ENCODE data around the gene TTLL6. TPM values are rescaled to one million over a fixed set of nuclear protein-coding genes. Genes with fewer than 3 reads are reported as not detected.

Gene TTLL6
- total RNA-seq, 4 donors from 2014 or later, result not detected

GRCh38 chr17:48760411-48760810 is 56.6 kb downstream of the TTLL6 start:
- intact Hi-C loops (cut with DNase I; ENCODE audit: low total_unique reads), result no loop called here
- no peak for TF ChIP-seq POLR2A (IDR thresholded peaks at IDR 0.05)
- TF ChIP-seq, protein P1, sequence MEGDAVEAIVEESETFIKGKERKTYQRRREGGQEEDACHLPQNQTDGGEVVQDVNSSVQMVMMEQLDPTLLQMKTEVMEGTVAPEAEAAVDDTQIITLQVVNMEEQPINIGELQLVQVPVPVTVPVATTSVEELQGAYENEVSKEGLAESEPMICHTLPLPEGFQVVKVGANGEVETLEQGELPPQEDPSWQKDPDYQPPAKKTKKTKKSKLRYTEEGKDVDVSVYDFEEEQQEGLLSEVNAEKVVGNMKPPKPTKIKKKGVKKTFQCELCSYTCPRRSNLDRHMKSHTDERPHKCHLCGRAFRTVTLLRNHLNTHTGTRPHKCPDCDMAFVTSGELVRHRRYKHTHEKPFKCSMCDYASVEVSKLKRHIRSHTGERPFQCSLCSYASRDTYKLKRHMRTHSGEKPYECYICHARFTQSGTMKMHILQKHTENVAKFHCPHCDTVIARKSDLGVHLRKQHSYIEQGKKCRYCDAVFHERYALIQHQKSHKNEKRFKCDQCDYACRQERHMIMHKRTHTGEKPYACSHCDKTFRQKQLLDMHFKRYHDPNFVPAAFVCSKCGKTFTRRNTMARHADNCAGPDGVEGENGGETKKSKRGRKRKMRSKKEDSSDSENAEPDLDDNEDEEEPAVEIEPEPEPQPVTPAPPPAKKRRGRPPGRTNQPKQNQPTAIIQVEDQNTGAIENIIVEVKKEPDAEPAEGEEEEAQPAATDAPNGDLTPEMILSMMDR (IDR thresholded peaks at IDR 0.05), result no peak
- no peak for DNase-seq (ENCODE audit: low spot score in 2 of 2)
- 32 to 33% methylated on average over 4 of the region's 4 CpGs for WGBS, 2 donors
- no peak overlapping the region for H3K4me3 ChIP-seq (ENCODE audit: low read depth, poor library complexity, severe bottlenecking)

DNA sequence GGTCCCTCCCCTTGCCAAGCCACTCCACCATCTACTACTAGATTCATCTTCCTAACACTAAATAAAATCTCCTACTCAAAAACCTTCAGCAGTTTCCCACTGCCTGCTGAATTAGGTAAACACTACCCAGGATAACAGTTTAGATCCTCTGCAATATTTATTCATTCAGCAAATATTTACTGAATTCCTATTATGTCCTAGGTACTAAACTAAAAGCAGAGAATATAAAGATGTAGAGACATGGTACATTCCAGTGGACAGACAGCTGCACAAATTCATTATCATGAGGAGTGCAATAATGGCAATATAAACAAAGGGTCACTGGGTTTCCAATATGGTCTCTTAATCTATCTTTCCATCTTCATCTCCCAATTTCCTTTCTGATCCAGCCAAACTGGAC is 57.7 kb downstream of the TTLL6 start:
- TF ChIP-seq, protein P1 (IDR thresholded peaks at IDR 0.05), result no peak
- TF ChIP-seq POLR2A (IDR thresholded peaks at IDR 0.05), result no peak
- no peak for DNase-seq (ENCODE audit: low spot score in 2 of 2)
- intact Hi-C loops (cut with DNase I; ENCODE audit: low total_unique reads), result no loop called here
- no peak overlapping the region for H3K4me3 ChIP-seq (ENCODE audit: low read depth, poor library complexity, severe bottlenecking)

DNA sequence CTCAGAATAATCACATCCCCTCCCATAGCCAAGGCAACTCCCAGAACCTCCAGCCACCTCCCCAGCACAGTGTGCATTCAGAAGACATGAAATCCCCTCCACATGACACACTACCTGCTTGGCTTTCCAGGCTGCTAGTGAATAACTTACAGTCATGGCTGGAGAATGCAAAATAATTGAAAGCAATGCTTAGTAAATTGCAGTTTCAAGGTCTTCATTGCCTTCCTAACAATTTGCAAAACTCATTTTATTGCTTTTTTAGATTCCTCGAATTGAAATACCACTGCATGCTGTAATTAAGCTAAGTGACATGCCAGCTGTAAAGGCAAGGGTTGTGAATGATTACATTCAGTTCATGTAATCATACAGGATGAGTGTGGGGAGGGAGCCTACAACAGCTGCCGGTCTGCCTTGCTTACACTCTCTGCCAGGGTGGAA is 59.5 kb downstream of the TTLL6 start:
- no peak for DNase-seq (ENCODE audit: low spot score in 2 of 2)
- intact Hi-C loops (cut with DNase I; ENCODE audit: low total_unique reads), result no loop called here
- 42 to 49% methylated on average over 2 of the region's 2 CpGs for WGBS, 2 donors
- H3K4me3 ChIP-seq (ENCODE audit: low read depth, poor library complexity, severe bottlenecking), result no peak overlapping the region
- TF ChIP-seq, protein P1 (IDR thresholded peaks at IDR 0.05), result no peak
- no peak for TF ChIP-seq POLR2A (IDR thresholded peaks at IDR 0.05)

DNA sequence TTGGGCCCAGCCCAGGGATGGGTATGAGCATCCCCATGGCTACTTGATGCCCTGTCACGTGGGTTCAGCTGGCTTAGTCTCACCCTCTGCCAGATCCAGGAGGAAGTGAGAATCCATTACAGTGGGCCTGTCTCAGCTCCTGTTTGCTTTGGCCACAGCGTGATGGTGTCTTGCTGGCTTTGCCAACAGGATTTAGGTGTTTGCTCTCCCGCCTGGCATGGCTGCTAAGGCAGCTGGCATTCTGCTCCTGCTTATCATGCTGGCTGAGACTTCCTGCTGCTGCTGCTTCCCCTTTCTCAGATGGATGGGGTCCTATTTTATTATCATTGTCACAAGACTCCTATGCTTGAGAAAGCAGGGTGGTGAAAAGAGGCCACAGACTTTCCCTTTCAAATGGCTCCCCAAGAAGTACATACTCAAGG is 60.2 kb downstream of the TTLL6 start:
- no peak overlapping the region for H3K4me3 ChIP-seq (ENCODE audit: low read depth, poor library complexity, severe bottlenecking)
- TF ChIP-seq, protein P1 (IDR thresholded peaks at IDR 0.05), result no peak
- TF ChIP-seq POLR2A (IDR thresholded peaks at IDR 0.05), result no peak
- no peak for DNase-seq (ENCODE audit: low spot score in 2 of 2)
- 28 to 46% methylated on average over 3 of the region's 3 CpGs for WGBS, 2 donors
- intact Hi-C loops (cut with DNase I; ENCODE audit: low total_unique reads), result no loop called here

DNA sequence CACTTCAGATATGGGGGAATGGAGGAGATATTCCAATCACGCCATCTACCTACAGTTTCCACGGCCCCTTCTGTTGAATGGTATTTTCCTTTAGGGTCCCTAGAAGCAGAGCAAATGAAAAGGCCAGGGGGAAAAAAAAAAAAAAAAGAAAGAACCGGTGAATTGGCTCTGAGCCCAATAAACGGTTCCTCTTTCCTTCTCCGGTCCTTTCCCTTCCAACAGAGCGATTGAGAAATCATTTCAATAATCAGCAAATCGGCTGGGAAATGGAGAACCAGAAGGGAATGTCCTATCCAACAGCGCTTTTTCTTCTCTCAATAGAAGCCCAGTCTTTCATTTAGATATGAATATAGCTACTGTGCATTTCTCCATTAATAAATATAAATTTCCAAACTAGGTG is 61.7 kb downstream of the TTLL6 start:
- intact Hi-C loops (cut with DNase I; ENCODE audit: low total_unique reads), result no loop called here
- TF ChIP-seq, protein P1 (IDR thresholded peaks at IDR 0.05), result no peak
- TF ChIP-seq POLR2A (IDR thresholded peaks at IDR 0.05), result no peak
- H3K4me3 ChIP-seq (ENCODE audit: low read depth, poor library complexity, severe bottlenecking), result no peak overlapping the region
- WGBS, 2 donors, result 22 to 23% methylated on average over 8 of the region's 8 CpGs
- DNase-seq (ENCODE audit: low spot score in 2 of 2), result no peak

- DNase-seq (ENCODE audit: low spot score in 2 of 2), result no peak
- intact Hi-C loops (cut with DNase I; ENCODE audit: low total_unique reads), result no loop called here
- no peak overlapping the region for H3K4me3 ChIP-seq (ENCODE audit: low read depth, poor library complexity, severe bottlenecking)
- WGBS, 2 donors, result 6 to 7% methylated on average over 27 to 51 of the region's 52 CpGs
- TF ChIP-seq, protein P1 (IDR thresholded peaks at IDR 0.05), result no peak
- no peak for TF ChIP-seq POLR2A (IDR thresholded peaks at IDR 0.05)
Observed at GRCh38 chr17:48754500-48755261, 62.3 kb downstream of the TTLL6 start.
